ENCODE data around the gene ZNF547.
"Not testable (repeated sequence)": the region's sequence is repeated elsewhere in the genome, so short reads cannot be mapped to it uniquely, and the experiment has no call there.

ZNF547 gene

DNA sequence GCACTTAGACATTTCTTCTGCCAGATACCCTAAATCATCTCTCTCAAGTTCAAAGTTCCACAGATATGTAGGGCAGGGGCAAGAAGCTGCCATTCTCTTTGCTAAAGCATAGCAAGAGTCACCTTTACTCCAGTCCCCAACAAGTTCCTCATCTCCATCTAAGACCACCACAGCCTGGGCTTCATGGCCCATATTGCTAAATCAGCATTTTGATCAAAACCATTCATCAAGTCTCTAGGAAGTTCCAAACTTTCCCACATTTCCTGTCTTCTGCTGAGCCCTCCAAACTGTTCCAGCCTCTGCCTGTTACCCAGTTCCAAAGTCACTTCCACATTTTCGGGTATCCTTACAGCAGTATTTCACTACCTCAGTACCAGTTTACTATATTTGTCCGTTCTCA is 11.3 kb downstream of the ZNF547 start:
- not testable (repeated sequence) for DNase-seq

DNA sequence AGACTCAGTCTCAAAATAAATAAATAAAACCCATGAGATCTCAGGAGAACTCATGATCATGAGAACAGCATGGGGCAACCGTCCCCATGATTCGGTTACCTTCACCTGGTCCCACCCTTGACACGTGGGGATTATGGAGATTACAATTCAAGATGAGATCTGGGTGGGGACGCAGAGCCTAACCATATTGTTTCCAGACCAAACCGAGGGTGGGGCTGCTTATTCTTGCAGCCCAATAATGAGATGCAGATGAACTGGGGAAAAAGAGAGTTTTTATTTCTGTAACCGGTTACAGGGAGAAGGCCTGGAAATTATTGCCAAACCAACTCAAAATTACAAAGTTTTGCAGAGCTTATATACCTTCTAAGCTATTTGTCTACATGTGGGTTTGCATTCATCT is 12.8 kb downstream of the ZNF547 start:
- DNase-seq: no peak

DNA sequence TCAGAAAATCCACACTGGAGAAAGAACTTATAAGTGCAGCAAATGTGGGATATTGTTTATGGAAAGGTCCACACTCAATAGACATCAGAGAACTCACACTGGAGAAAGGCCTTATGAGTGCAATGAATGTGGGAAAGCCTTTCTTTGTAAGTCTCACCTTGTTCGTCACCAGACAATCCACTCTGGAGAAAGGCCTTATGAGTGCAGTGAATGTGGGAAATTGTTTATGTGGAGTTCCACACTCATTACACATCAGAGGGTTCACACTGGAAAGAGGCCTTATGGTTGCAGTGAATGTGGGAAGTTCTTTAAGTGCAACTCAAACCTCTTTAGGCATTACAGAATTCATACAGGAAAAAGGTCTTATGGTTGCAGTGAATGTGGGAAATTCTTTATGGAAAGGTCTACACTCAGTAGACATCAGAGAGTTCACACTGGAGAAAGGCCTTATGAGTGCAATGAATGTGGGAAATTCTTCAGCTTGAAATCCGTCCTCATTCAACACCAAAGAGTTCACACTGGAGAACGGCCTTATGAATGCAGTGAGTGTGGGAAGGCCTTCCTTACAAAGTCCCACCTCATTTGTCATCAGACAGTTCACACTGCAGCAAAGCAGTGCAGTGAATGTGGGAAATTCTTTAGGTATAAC is 14.3 kb downstream of the ZNF547 start:
- no peak for DNase-seq

DNA sequence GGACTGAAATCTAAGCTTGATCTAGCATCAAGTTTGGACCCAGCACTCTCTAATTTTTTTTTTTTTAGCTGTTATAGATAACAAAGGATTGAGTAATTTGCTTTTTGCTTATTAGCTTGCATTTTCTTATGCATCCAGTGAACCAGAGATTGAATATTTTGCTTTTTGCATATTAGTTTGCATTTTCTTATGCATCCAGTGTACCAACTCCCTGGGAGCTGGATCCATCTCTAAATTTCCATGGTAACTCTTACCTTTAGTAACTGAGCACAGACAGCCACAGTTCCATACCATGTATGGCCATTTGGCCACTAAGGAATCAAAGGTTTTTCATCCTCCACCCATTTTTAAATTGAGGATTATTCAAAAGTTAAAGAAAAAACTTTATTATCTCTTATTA is 17.6 kb downstream of the ZNF547 start:
- no peak for DNase-seq

DNA sequence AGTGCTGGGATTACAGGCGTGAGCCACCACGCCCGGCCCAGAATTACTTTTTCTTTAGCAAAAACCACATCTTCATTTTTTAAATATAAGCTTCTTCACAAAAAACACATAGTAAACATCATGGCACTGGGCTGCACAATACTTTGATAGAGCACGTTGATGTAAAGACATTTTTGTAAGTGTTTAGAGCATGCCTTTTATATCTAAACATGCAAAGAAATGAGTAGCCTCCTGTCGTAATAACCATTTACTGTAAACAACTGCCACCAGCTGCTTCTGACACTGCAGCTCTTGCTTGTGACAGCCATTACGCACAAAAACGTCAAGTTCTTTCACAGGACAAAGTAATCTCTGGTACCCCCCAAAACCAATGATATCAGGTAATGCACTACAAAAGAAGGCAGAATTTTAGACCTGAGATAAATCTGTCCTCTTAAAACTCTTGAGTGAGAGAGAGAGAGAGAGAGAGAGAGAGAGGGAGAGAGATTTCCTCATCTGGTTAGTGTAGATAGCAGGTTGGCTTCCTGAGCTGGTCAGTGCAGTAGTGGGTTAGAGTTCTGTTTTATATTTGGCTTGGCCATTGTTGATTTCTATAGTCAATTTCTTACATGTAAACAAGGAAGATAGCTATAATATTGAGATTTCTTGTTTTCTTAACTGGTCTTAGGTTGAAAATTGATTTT is 19.6 kb downstream of the ZNF547 start:
- no peak for DNase-seq

DNA sequence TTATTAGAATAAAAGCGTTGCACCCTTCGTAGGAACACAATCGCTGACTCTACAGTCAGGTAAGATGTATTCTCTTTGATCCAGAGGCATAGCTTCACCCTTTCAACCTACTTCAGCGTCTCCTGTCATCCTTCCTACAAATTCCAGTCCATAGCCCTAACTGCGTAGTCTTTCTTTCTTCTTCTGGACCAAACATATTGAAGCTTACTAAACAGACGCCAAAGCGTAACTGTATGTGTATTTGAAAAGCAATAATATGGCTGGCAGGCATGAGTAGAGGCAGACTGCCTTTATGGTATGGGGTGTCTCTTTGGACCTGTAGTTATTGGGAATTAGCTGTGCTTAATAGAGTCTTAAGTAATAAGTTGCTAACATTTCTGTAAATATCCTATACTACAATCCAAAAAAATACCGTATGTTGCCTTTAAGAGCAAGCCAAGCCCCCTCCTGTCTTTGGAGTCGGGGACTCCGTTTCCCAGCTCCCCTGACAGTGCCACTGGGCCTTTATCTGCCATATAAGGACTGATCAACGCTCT is 25.9 kb downstream of the ZNF547 start:
- DNase-seq: no peak

GRCh38 chr19:57389730-57390598 is 26.6 kb downstream of the ZNF547 start, which contains the start of gene ZNF548:
TSS of gene ZNF548 (plus strand) at chr19:57389854. CDS start at chr19:57390100, 246 bp downstream.
- peak; percentile 98 to 99 for DNase-seq

DNA sequence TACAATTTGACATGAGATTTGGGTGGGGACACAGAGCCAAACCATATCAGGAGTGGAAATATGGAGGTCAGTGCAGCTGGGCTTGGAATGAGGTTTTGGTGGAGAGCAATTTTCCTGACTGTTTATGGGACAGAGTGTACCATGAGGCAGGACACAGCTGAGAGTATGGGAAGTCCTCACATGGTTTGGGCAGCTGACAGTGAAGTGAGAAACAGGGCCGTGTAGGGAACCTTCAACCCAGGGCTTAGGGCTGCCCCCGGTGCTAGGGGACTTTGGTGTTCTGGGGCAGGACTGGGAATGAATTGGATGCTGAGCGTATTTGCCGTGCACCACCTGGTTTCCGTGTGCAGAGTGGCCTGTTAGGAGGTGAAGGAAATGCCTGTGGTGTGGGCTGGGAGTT is 32.4 kb downstream of the ZNF547 start:
- DNase-seq: no peak

DNA sequence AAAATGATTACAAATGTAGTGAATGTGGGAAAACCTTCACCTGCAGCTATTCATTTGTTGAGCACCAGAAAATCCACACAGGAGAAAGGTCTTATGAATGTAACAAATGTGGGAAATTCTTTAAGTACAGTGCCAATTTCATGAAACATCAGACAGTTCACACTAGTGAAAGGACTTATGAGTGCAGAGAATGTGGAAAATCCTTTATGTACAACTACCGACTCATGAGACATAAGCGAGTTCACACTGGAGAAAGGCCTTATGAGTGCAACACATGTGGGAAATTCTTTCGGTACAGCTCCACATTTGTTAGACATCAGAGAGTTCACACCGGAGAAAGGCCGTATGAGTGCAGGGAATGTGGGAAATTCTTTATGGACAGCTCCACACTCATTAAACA is 35.5 kb downstream of the ZNF547 start:
- DNase-seq: no peak

DNA sequence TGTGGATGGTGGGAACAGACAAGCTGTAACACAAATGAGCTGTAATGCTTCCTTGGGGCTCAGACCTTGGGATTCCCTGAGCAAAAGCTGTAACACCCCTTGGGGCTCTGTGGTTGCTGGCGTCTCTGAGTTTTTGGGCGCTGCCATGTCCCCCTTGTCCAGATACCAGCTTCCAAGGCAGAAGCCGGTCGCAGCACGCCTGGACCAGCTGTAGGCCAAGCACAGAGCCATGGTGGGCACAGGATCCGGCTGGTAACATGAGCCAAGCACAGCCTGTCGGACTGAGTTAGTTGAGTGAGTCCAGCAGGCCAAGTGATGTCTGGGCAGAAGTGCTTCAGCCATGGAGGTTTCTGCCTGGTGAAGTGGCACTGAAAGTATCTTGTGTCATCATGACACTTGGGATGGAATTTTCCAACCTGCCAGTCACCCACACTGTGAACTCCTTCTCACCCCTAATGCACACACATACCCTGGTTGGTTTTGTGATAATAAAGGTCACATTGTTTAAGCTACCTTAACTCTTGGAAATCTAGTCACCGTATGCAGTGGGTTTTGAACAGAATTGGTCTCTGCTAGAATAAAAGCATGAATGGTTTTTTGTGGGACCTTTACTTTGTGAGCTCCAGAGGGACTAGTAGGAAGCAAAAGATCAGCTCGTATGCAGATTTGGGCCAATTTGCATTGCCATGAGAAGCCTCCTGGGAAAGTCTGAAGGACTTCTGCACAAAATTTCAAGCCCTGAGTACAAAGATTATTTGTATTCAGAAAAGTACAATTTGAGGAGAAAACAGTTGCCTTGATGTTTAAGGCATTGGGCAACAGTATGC is 40.6 kb downstream of the ZNF547 start:
- no peak for DNase-seq

DNA sequence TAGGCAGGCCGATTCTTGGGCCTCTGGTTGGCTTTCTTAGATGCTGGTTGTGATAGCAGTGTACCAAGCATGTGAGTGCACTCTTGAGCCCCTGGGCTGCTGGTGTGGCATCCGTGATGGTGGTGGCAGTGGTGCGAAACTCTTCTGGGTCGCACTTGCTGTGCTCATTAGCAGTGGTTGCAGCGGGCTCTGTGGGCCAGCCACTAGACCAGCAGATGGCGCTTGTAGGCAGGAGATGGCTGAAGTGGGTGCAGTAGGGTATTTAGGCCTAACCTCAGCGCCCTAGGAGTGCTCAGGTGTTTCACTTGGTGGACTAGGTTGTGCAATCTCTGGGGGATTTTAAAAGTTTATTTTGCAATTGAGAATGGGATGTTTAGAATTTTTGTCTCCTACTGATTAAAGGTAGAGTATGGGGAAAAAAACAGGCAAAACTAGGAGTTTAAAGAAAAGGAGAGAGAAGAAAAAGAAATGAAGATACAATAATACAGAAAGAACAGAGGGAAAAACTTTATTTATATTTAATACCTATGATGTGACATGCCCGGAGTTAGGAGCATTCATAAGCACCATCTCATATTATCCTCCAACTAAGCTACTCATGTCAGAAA is 43.3 kb downstream of the ZNF547 start:
- DNase-seq: peak; percentile 30 to 80

DNA sequence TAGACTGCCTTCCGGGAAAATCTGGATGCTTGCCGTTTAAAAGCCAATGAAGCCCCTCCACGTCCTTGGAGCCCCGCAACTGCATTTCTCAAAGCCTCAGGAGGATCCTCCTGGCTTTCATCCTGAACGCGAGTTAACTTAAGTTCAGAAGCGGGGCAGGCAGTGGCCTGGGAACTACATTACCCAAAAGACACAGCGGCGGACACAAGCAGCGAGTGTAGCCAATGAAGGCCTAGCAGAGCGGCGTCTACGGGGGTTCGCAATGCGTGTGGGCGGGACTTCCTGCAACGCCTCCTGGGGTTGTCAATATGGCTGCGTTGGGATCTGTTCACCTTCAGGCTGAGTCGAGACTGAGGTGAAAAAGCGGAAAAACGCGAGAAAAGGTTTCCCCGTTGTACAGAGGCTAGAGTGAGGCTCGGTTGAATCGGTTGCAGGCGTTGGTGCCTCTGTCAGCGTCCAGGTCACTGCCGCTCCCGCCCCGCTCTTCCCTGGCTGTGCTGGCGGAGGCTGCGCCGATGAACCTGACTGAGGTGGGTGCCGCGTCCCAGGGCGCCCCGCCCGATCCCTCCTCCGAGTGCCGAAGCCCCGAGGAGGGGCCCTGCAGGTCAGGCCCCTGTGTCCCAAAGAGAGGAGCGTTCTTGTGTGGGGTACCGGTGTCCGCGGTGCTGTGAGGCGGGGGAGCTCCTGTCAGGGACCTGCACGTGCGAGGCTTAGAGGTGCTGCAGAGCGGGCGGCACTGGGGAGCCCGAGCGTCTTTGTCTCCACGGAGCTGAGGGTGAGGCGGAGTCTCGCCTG is 47.7 kb downstream of the ZNF547 start, which contains the start of gene ZNF17:
ZNF17 (plus strand) TSS at position 285 of the 795 bp plus-strand sequence. CDS start 2,455 bp downstream, outside the sequence.
- DNase-seq: peak; percentile 82 to 95

DNA sequence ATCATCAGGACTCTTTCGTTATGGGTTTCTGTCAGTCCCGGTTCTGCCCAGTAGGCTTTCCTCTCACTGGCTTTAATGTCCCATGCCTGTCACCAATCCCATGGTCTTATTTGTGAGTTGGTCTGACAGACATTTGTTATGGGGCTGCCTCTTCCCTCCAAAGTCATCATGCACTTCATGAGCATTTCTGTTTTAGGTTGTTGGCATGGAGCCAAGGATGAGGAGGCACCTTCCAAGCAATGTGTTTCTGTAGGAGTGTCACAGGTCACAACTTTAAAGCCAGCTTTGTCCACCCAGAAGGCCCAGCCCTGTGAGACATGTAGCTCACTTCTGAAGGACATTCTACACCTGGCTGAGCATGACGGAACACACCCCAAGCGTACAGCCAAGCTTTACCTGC is 56.1 kb downstream of the ZNF547 start:
- no peak for DNase-seq

DNA sequence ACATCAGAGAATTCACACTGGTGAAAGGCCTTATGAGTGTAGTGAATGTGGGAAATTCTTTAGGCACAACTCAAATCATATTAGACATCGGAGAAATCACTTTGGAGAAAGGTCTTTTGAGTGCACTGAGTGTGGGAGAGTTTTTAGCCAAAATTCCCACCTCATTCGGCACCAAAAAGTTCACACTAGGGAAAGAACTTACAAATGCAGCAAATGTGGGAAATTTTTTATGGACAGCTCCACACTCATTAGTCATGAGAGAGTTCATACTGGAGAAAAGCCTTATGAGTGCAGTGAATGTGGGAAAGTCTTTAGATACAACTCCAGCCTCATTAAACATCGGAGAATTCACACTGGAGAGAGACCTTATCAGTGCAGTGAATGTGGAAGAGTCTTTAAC is 57.7 kb downstream of the ZNF547 start:
- DNase-seq: no peak
